DND-41 (cell line): ENCODE data around the gene SLC30A2.
"Not testable (repeated sequence)": the region's sequence is repeated elsewhere in the genome, so short reads cannot be mapped to it uniquely, and the experiment has no call there.

Experiments
- EZH2 ChIP-seq: IDR thresholded peaks from 3 replicates; pipeline ENCODE4 v1.6.1; 2012; ENCODE audit warnings: borderline replicate concordance, low read depth, mild to moderate bottlenecking, moderate library complexity, low read length, inconsistent platforms; ENCODE audit not compliant: severe bottlenecking
- TF ChIP-seq, protein P1 (sequence below): IDR thresholded peaks from 2 replicates; pipeline ENCODE4 v1.5.1; 2012; ENCODE audit warnings: borderline replicate concordance, low read length, moderate library complexity, mild to moderate bottlenecking; ENCODE audit not compliant: poor library complexity, severe bottlenecking; ENCODE audit errors: extremely low read depth

DNA sequence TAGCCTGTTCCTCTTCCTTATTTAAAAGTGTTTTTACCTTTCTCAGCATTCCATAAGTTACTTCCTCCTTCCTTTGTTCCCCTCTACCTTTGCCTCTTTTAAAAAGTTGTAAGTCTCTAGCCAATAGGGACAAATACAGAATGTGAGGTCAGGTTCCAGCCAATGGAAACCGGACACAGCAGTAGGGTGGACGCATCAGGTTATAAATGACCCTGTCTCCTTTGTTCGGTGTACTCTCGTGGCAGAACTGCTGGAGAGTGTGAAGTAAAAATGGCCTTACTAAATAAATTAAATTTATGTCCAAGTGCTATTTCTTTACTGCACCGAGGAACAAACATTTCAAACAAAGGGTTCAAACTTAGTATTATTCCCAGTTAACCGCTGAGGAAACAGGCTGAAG lies 47.7 kb upstream of the SLC30A2 start:
- TF ChIP-seq, protein P1, sequence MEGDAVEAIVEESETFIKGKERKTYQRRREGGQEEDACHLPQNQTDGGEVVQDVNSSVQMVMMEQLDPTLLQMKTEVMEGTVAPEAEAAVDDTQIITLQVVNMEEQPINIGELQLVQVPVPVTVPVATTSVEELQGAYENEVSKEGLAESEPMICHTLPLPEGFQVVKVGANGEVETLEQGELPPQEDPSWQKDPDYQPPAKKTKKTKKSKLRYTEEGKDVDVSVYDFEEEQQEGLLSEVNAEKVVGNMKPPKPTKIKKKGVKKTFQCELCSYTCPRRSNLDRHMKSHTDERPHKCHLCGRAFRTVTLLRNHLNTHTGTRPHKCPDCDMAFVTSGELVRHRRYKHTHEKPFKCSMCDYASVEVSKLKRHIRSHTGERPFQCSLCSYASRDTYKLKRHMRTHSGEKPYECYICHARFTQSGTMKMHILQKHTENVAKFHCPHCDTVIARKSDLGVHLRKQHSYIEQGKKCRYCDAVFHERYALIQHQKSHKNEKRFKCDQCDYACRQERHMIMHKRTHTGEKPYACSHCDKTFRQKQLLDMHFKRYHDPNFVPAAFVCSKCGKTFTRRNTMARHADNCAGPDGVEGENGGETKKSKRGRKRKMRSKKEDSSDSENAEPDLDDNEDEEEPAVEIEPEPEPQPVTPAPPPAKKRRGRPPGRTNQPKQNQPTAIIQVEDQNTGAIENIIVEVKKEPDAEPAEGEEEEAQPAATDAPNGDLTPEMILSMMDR, result not testable (repeated sequence)
- TF ChIP-seq EZH2, result not testable (repeated sequence)
